HEK293T (cell line): ENCODE measurements around the gene USP10.

Source experiments
- CTCF ChIA-PET: fragments of 350-600 bp; formaldehyde crosslinking; extraction: SDS; loops from one replicate; lab custom pipeline; 2021; ENCODE audit warnings: antibody characterized with exemption, inconsistent platforms; lab: Yijun Ruan, JAX
- POLR2A ChIA-PET: fragments of 350-600 bp; formaldehyde crosslinking; extraction: SDS; loops from one replicate; lab custom pipeline; 2020; ENCODE audit warnings: antibody characterized with exemption, inconsistent platforms; lab: Yijun Ruan, JAX
- DNase-seq: peaks from one replicate; pipeline ENCODE4 v3.0.0; 2012; ENCODE audit warnings: mixed read lengths; ENCODE audit errors: extremely low spot score
- ARNT ChIP-seq: fragments of 450-650 bp; IDR thresholded peaks from 2 replicates; pipeline ENCODE4 v1.6.1; 2017; ENCODE audit warnings: mild to moderate bottlenecking
- BHLHE40 ChIP-seq: fragments of 450-650 bp; IDR thresholded peaks from 2 replicates; pipeline ENCODE4 v1.6.1; 2016; ENCODE audit warnings: mild to moderate bottlenecking, moderate library complexity, borderline replicate concordance
- CTBP1 ChIP-seq: fragments of 450-650 bp; IDR thresholded peaks from 2 replicates; pipeline ENCODE4 v1.6.1; 2016; ENCODE audit warnings: borderline replicate concordance
- ELF4 ChIP-seq: fragments of 450-650 bp; IDR thresholded peaks from 2 replicates; pipeline ENCODE4 v1.6.1; 2017; ENCODE audit warnings: antibody characterized with exemption
- FOXA1 ChIP-seq: fragments of 450-650 bp; IDR thresholded peaks from 2 replicates; pipeline ENCODE4 v1.6.1; 2016; ENCODE audit warnings: mild to moderate bottlenecking
- FOXK2 ChIP-seq: fragments of 450-650 bp; IDR thresholded peaks from 2 replicates; pipeline ENCODE4 v1.6.1; 2016; ENCODE audit warnings: mild to moderate bottlenecking
- FOXM1 ChIP-seq: fragments of 450-650 bp; IDR thresholded peaks from 2 replicates; pipeline ENCODE4 v1.6.1; 2017; ENCODE audit warnings: mild to moderate bottlenecking, borderline replicate concordance
- HDGF ChIP-seq: fragments of 450-650 bp; IDR thresholded peaks from 2 replicates; pipeline ENCODE4 v1.6.1; 2017; ENCODE audit warnings: antibody characterized with exemption, borderline replicate concordance
- L3MBTL2 ChIP-seq: fragments of 450-650 bp; conservative IDR thresholded peaks from 2 replicates; pipeline ENCODE4 v1.6.1; 2016; ENCODE audit warnings: mild to moderate bottlenecking
- LEF1 ChIP-seq: fragments of 450-650 bp; IDR thresholded peaks from 2 replicates; pipeline ENCODE4 v1.6.1; 2017; ENCODE audit warnings: mild to moderate bottlenecking, borderline replicate concordance
- NFRKB ChIP-seq: fragments of 450-650 bp; IDR thresholded peaks from 2 replicates; pipeline ENCODE4 v1.6.1; 2016; ENCODE audit warnings: mild to moderate bottlenecking, moderate library complexity
- PKNOX1 ChIP-seq: fragments of 450-650 bp; IDR thresholded peaks from 2 replicates; pipeline ENCODE4 v1.6.1; 2016
- SP1 ChIP-seq: fragments of 450-650 bp; IDR thresholded peaks from 2 replicates; pipeline ENCODE4 v1.6.1; 2017
- SUZ12 ChIP-seq: fragments of 450-650 bp; IDR thresholded peaks from 2 replicates; pipeline ENCODE4 v1.6.1; 2016; ENCODE audit warnings: mild to moderate bottlenecking
- TARDBP ChIP-seq: fragments of 450-650 bp; IDR thresholded peaks from 2 replicates; pipeline ENCODE4 v1.6.1; 2016
- ZNF384 ChIP-seq: fragments of 450-650 bp; IDR thresholded peaks from 2 replicates; pipeline ENCODE4 v1.6.1; 2016

USP10 gene

GRCh38 chr16:84694980-84695379, 4.8 kb upstream of the USP10 start:
- TF ChIP-seq L3MBTL2, result no peak
- TF ChIP-seq TARDBP, result no peak
- no peak for TF ChIP-seq ELF4
- TF ChIP-seq NFRKB, result no peak
- TF ChIP-seq FOXA1, result no peak
- no peak for TF ChIP-seq FOXK2
- TF ChIP-seq ARNT, result no peak
- no peak for TF ChIP-seq SUZ12
- no peak for TF ChIP-seq SP1
- no peak for TF ChIP-seq PKNOX1
- no peak for TF ChIP-seq BHLHE40
- no peak for TF ChIP-seq LEF1
- TF ChIP-seq FOXM1, result no peak
- no peak for TF ChIP-seq CTBP1
- no peak for TF ChIP-seq HDGF
- no peak for TF ChIP-seq ZNF384
- DNase-seq, result no peak
- CTCF ChIA-PET, result no interaction called here
- POLR2A ChIA-PET, result no interaction called here

GRCh38 chr16:84699147-84699711, 571 bp upstream of the USP10 start:
- CTCF ChIA-PET, result interaction anchor here (0.8 kb wide), 1 partner anchor 16 kb away, joined by 3 read pairs; no protein-coding TSS in a partner anchor

GRCh38 chr16:84700446-84701300, 873 bp downstream of the USP10 start:
- DNase-seq, result no peak
- POLR2A ChIA-PET, result interaction anchor here (0.8 to 1.6 kb wide), 4 partner anchors 9 to 26 kb away, joined by 3 to 6 read pairs (median 4); no protein-coding TSS in a partner anchor
- TF ChIP-seq PKNOX1 (peak; percentile 94), L3MBTL2 (no peak), LEF1 (no peak), ZNF384 (no peak)
- CTCF ChIA-PET, result interaction anchor here (0.6 to 1.2 kb wide), 2 partner anchors 10 to 28 kb away, joined by 3 read pairs; no protein-coding TSS in a partner anchor

More at GRCh38 chr16:84699147-84699711, 571 bp upstream of the USP10 start:
- TF ChIP-seq L3MBTL2 (0 out of 2 replicates have a peak, but pooled peaks have one; percentile 37), SP1 (no peak), TARDBP (no peak)
- POLR2A ChIA-PET, result no interaction called here
- peak; percentile 31 for DNase-seq

GRCh38 chr16:84703681-84704080, 3.9 kb downstream of the USP10 start:
- POLR2A ChIA-PET, result interaction anchor here (1.7 kb wide), 1 partner anchor 11 kb away, joined by 6 read pairs; no protein-coding TSS in a partner anchor
- no peak for DNase-seq
- CTCF ChIA-PET, result interaction anchor here (1.9 kb wide), 1 partner anchor 22 kb away, joined by 7 read pairs; no protein-coding TSS in a partner anchor
- no peak for TF ChIP-seq ELF4
- TF ChIP-seq ZNF384, result no peak
- no peak for TF ChIP-seq ARNT
- no peak for TF ChIP-seq CTBP1
- TF ChIP-seq HDGF, result no peak
- TF ChIP-seq LEF1, result no peak
- TF ChIP-seq PKNOX1, result no peak

- DNase-seq, result no peak
- ChIA-PET CTCF (interaction anchor here (1.0 to 1.9 kb wide), 2 partner anchors 22 to 32 kb away, joined by 3 to 7 read pairs; no protein-coding TSS in a partner anchor), POLR2A (interaction anchor here (1.7 kb wide), 1 partner anchor 11 kb away, joined by 6 read pairs; no protein-coding TSS in a partner anchor)
- TF ChIP-seq FOXM1 (no peak), BHLHE40 (no peak), ARNT (no peak), LEF1 (no peak), HDGF (no peak), TARDBP (no peak), CTBP1 (no peak), PKNOX1 (no peak), ZNF384 (no peak), FOXK2 (no peak), SP1 (no peak), L3MBTL2 (no peak), ELF4 (no peak), NFRKB (no peak), FOXA1 (no peak), SUZ12 (no peak)
These were observed 4.5 kb downstream of the USP10 start for GRCh38 chr16:84704253-84704652.

GRCh38 chr16:84706856-84707255, 7.1 kb downstream of the USP10 start:
- POLR2A ChIA-PET, result no interaction called here

More at GRCh38 chr16:84706856-84707255, 7.1 kb downstream of the USP10 start:
- CTCF ChIA-PET, result no interaction called here
- TF ChIP-seq PKNOX1 (no peak), NFRKB (no peak), L3MBTL2 (no peak), FOXM1 (no peak), HDGF (no peak), FOXA1 (no peak), CTBP1 (no peak), ZNF384 (no peak), SUZ12 (no peak), TARDBP (no peak), BHLHE40 (no peak), SP1 (no peak), FOXK2 (no peak), LEF1 (no peak)
- no peak for DNase-seq
